PC-3 (cell line): ENCODE data around the gene CDC25B. TPM values are rescaled to one million over a fixed set of nuclear protein-coding genes. Genes with fewer than 3 reads are reported as not detected.

Source experiments
- ATAC-seq: fragments of 200-7000 bp; cut with Tn5 transposase; 2 replicates; pipeline ENCODE4 v1.9.1; 2020; ENCODE audit warnings: mild to moderate bottlenecking, moderate library complexity
- BruUV-seq: library from RNA; stranded (reverse); fragments of 400-500 nt; replicated peaks from 2 replicates; lab custom pipeline; 2021; lab: Mats Ljungman, UMichigan
- CTCF ChIA-PET: fragments of 300-600 bp; sonication (Branson Sonifier 250); formaldehyde crosslinking; loops from one replicate; lab custom pipeline; 2022; ENCODE audit warnings: antibody characterized with exemption; lab: Charles Lee
- POLR2A ChIA-PET: fragments of 300-600 bp; sonication (Branson Sonifier 250); formaldehyde crosslinking; loops from one replicate; lab custom pipeline; 2022; ENCODE audit warnings: antibody characterized with exemption; ENCODE audit not compliant: unreplicated experiment; lab: Charles Lee
- DNase-seq: peaks from one replicate; pipeline ENCODE4 v3.0.0-alpha.2; 2015
- H2AFZ ChIP-seq: fragments of 300-600 bp; sonication (generic); 2 replicates; pipeline ENCODE4 v1.6.0; 2016; ENCODE audit warnings: antibody characterized with exemption, low read length
- H3F3A ChIP-seq: fragments of 300-600 bp; sonication (generic); one replicate; pipeline ENCODE4 v1.6.0; 2017; ENCODE audit warnings: antibody characterized with exemption, low read length, control low read depth, mild to moderate bottlenecking; ENCODE audit not compliant: unreplicated experiment
- H3K27ac ChIP-seq: fragments of 300-600 bp; sonication (generic); 2 replicates; pipeline ENCODE4 v1.5.1; 2016; ENCODE audit warnings: mild to moderate bottlenecking, low read length
- H3K27me3 ChIP-seq: fragments of 300-600 bp; sonication (generic); 2 replicates; pipeline ENCODE4 v1.6.1; 2016; ENCODE audit warnings: low read length, mixed read lengths
- H3K36me3 ChIP-seq: fragments of 300-600 bp; sonication (generic); 2 replicates; pipeline ENCODE4 v1.6.1; 2016; ENCODE audit warnings: low read depth, mixed run types, low read length, mixed read lengths
- H3K4me1 ChIP-seq: fragments of 300-600 bp; sonication (generic); 2 replicates; pipeline ENCODE4 v1.5.1; 2016; ENCODE audit warnings: low read length; ENCODE audit not compliant: insufficient read depth
- H3K4me2 ChIP-seq: fragments of 300-600 bp; sonication (generic); 2 replicates; pipeline ENCODE4 v1.6.0; 2016; ENCODE audit warnings: low read length
- H3K4me3 ChIP-seq: fragments of 300-600 bp; sonication (generic); 2 replicates; pipeline ENCODE4 v1.5.1; 2016; ENCODE audit warnings: mild to moderate bottlenecking, low read length, mixed read lengths
- H3K79me2 ChIP-seq: fragments of 300-600 bp; sonication (generic); 2 replicates; pipeline ENCODE4 v1.6.1; 2017; ENCODE audit warnings: low read length, mixed read lengths
- H3K9ac ChIP-seq: fragments of 300-600 bp; sonication (generic); 2 replicates; pipeline ENCODE4 v1.6.0; 2016; ENCODE audit warnings: mild to moderate bottlenecking, low read length
- H3K9me2 ChIP-seq: fragments of 300-600 bp; sonication (generic); replicated peaks from 2 replicates; pipeline ENCODE4 v1.6.1; 2016; ENCODE audit warnings: mixed run types, low read length, mixed read lengths
- H3K9me3 ChIP-seq: fragments of 300-600 bp; sonication (generic); 2 replicates; pipeline ENCODE4 v1.6.1; 2016; ENCODE audit warnings: low read length, mixed read lengths
- H4K20me1 ChIP-seq: fragments of 300-600 bp; sonication (generic); 2 replicates; pipeline ENCODE4 v1.6.1; 2016; ENCODE audit warnings: low read length, mixed read lengths
- EZH2 ChIP-seq: fragments of 300-600 bp; sonication (generic); IDR thresholded peaks from one replicate; pipeline ENCODE4 v1.6.1; 2017; ENCODE audit warnings: antibody characterized with exemption, mild to moderate bottlenecking, low read length; ENCODE audit not compliant: unreplicated experiment
- EZH2phosphoT487 ChIP-seq: fragments of 300-600 bp; sonication (generic); IDR thresholded peaks from 2 replicates; pipeline ENCODE4 v1.6.1; 2018; ENCODE audit warnings: mild to moderate bottlenecking, antibody characterized with exemption, low read length, borderline replicate concordance
- intact Hi-C: fragments of 100-400 bp; cut with micrococcal nuclease; formaldehyde crosslinking; loops from 2 replicates; pipeline ENCODE4 v1.9.0; 2023
- total RNA-seq: library from RNA; depleted of rRNA; stranded (reverse); fragments of >200 nt; gene quantifications from 2 replicates; pipeline ENCODE4 v1.2.3, GENCODE V29; 2014
- TF ChIP-seq, protein P1 (sequence below): fragments of 300-600 bp; sonication (generic); conservative IDR thresholded peaks from 2 replicates; pipeline ENCODE4 v1.5.1; 2017; ENCODE audit warnings: antibody characterized with exemption, low read depth, mild to moderate bottlenecking, low read length

The CDC25B gene
- total RNA-seq, 1 experiment from 2014 or later = 89.7 TPM

DNA sequence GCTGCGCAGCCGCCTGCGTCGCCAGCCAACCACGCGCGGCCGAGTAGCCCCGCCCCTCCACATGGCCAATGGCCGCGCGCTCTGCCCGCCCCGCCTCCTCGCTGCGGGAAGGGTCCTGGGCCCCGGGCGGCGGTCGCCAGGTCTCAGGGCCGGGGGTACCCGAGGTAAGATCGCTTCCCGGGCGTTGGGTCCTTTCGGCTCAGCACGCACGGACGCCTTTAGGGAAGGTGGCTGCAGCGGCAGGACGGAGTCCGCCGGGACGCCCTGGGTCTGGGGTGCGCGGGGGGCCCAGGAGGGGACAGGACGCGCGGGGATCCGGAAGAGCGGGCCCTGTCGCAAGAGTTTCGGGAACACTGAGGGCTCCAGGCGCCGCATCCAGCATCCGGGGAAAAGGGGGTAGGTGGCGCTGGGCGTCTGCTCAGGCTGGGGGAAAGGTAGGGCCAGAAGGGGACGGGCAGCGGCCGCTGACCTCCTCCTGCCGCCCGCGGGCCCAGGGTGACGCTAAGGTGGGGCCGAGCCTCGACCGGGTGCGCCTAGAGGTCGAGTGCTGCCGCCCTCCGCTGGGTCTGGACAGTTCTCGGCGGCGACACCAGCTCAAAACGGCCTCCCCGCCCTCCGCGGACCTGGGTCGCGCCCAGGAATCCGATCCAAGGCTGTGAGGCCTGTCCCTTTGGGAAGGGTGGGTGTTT is 50.8 kb downstream of the CDC25B start, which contains the start of gene MAVS:
Gene MAVS, plus strand, starts transcription at position 95 of the 689 bp plus-strand sequence. CDS start 7,791 bp downstream, outside the sequence.
- no peaks in the 10 kb centered on the region for H3K9me2 ChIP-seq
- peaks cover 42% of the 10 kb centered on the region for H3K79me2 ChIP-seq
- peak; percentile 88 for DNase-seq
- H3K27me3 ChIP-seq = no peaks in the 10 kb centered on the region
- peak within 1 kb of the TSS; percentile 94 for H3K4me3 ChIP-seq
- H3F3A ChIP-seq = no peaks in the 10 kb centered on the region
- peak within 1 kb of the TSS; percentile 100 for H3K4me2 ChIP-seq
- peak; percentile 86 for ATAC-seq
- TF ChIP-seq EZH2phosphoT487 (no peak), EZH2 (no peak)
- no peaks in the 10 kb centered on the region for H4K20me1 ChIP-seq
- H3K9ac ChIP-seq = peak within 1 kb of the TSS; percentile 98
- H3K4me1 ChIP-seq = peaks cover 50% of the 10 kb centered on the region
- ChIA-PET CTCF (no interaction called here), POLR2A (interaction anchor here (0.5 kb wide), 1 partner anchor 491 kb away, joined by 7 read pairs; no protein-coding TSS in a partner anchor)
- peak within 1 kb of the TSS; percentile 94 for H3K27ac ChIP-seq
- BruUV-seq = no TSS peak
- peak within 1 kb of the TSS; percentile 86 for H2AFZ ChIP-seq
- intact Hi-C loops = loop anchor here (2.0 kb wide), 1 partner anchor 26 kb away; the partner anchor contains the start of gene AP5S1
- no peaks in the 10 kb centered on the region for H3K9me3 ChIP-seq
- H3K36me3 ChIP-seq = no peaks in the 10 kb centered on the region

DNA sequence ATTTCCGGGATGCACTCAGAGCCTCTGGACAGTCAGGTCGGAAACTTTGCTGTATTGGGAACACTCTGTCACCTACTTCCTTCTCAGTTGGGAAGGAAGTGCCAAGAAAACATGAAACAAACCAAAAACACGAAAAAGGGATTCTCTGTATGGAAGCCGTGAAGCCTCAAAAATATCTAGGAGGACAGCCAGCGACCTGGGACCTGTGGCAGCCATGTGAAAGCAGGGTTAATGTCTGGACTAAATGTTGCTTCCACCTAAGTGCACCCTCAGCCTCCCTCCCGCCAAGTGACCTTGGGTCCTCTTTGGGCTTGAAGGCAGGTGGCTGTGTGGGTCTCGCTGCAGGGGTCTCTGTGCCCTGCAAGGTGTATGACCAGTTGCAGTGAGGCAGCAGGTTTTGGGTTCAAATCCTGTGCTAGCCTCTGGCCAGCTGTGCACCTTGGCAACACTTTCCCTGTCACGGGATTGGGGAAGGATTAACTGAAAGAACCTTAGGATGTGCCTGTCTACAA is 51.4 kb downstream of the CDC25B start:
- peak overlapping the region; percentile 100 for H3K4me2 ChIP-seq
- intact Hi-C loops = loop anchor here (2.0 kb wide), 1 partner anchor 27 kb away; the partner anchor contains the start of gene AP5S1
- peak overlapping the region; percentile 94 for H3K4me3 ChIP-seq
- no peaks in the 10 kb centered on the region for H3F3A ChIP-seq
- TSS peak; percentile 70 for BruUV-seq
- H3K9me2 ChIP-seq = no peaks in the 10 kb centered on the region
- no peaks in the 10 kb centered on the region for H3K27me3 ChIP-seq
- H4K20me1 ChIP-seq = no peaks in the 10 kb centered on the region
- ChIA-PET POLR2A (no interaction called here), CTCF (no interaction called here)
- DNase-seq (peak; percentile 30), ATAC-seq (no peak)
- no peak for TF ChIP-seq EZH2
- H3K36me3 ChIP-seq = no peaks in the 10 kb centered on the region
- H3K27ac ChIP-seq = peak overlapping the region; percentile 94
- H3K9ac ChIP-seq = peak overlapping the region; percentile 98
- H3K79me2 ChIP-seq = peaks cover 46% of the 10 kb centered on the region
- no peaks in the 10 kb centered on the region for H3K9me3 ChIP-seq
- H3K4me1 ChIP-seq = peaks cover 45% of the 10 kb centered on the region
- peak overlapping the region; percentile 86 for H2AFZ ChIP-seq

DNA sequence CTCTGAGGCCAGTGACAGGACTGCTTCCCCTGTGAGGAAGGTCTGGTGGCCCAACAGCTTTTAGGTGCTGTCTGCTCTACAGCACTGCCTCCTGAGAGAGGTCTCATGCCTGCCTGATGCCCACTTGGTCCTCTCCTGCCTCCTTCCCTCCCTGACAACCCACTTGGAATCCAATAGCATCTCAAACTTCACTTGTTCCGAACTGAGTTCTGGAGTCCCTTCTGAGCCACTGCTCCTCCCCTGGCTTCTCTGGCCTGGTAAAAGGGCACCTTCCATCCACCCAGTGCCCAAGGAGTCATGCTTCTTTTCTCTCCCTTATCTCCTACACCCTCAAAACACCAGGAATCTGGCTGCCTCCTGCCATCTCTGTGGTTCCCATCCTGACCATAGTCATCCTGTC is 52.5 kb downstream of the CDC25B start:
- no peak overlapping the region for H3K9ac ChIP-seq
- H3F3A ChIP-seq = no peaks in the 10 kb centered on the region
- H3K79me2 ChIP-seq = peaks cover 46% of the 10 kb centered on the region
- ATAC-seq = no peak
- H3K9me2 ChIP-seq = no peaks in the 10 kb centered on the region
- no peaks in the 10 kb centered on the region for H3K9me3 ChIP-seq
- H3K4me2 ChIP-seq = peak overlapping the region; percentile 100
- BruUV-seq = no TSS peak
- intact Hi-C loops = no loop called here
- no peak overlapping the region for H2AFZ ChIP-seq
- TF ChIP-seq EZH2phosphoT487 = no peak
- TF ChIP-seq, protein P1, sequence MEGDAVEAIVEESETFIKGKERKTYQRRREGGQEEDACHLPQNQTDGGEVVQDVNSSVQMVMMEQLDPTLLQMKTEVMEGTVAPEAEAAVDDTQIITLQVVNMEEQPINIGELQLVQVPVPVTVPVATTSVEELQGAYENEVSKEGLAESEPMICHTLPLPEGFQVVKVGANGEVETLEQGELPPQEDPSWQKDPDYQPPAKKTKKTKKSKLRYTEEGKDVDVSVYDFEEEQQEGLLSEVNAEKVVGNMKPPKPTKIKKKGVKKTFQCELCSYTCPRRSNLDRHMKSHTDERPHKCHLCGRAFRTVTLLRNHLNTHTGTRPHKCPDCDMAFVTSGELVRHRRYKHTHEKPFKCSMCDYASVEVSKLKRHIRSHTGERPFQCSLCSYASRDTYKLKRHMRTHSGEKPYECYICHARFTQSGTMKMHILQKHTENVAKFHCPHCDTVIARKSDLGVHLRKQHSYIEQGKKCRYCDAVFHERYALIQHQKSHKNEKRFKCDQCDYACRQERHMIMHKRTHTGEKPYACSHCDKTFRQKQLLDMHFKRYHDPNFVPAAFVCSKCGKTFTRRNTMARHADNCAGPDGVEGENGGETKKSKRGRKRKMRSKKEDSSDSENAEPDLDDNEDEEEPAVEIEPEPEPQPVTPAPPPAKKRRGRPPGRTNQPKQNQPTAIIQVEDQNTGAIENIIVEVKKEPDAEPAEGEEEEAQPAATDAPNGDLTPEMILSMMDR = no peak
- no peak for TF ChIP-seq EZH2
- no peaks in the 10 kb centered on the region for H3K27me3 ChIP-seq
- ChIA-PET POLR2A (no interaction called here), CTCF (no interaction called here)
- no peaks in the 10 kb centered on the region for H3K36me3 ChIP-seq
- H3K27ac ChIP-seq = no peak overlapping the region
- H3K4me1 ChIP-seq = peaks cover 34% of the 10 kb centered on the region
- no peaks in the 10 kb centered on the region for H4K20me1 ChIP-seq
- H3K4me3 ChIP-seq = no peak overlapping the region
- DNase-seq = no peak
